H1 (cell line): ENCODE measurements around the gene CAPZB. TPM values are rescaled to one million over a fixed set of nuclear protein-coding genes. Genes with fewer than 3 reads are reported as not detected.

Experiments used
- CEBPB ChIP-seq: IDR thresholded peaks from 2 replicates; pipeline ENCODE4 v1.6.1; 2012; ENCODE audit warnings: low read depth, low read length
- FOSL1 ChIP-seq: IDR thresholded peaks from 2 replicates; pipeline ENCODE4 v1.6.1; 2011; ENCODE audit warnings: mild to moderate bottlenecking, low read depth, low read length, moderate library complexity; ENCODE audit not compliant: insufficient read depth
- JUND ChIP-seq: IDR thresholded peaks from 2 replicates; pipeline ENCODE4 v1.6.1; 2011; ENCODE audit warnings: mild to moderate bottlenecking, improper control_type of control experiment, low read length
- SUZ12 ChIP-seq: fragments of 200-600 bp; sonication (generic); IDR thresholded peaks from 2 replicates; pipeline ENCODE4 v1.6.1; 2012; ENCODE audit warnings: mild to moderate bottlenecking, inconsistent platforms, low read length, moderate library complexity, mixed read lengths
- TEAD4 ChIP-seq: IDR thresholded peaks from 2 replicates; pipeline ENCODE4 v1.6.1; 2012; ENCODE audit warnings: low read depth, low read length, inconsistent platforms, mixed read lengths
- polyA plus RNA-seq, 7 experiments: library from polyadenylated mRNA; depleted of rRNA in 3 of 7; stranded (reverse) in 5 of 7; unstranded in 2 of 7; fragments of >200 nt in 5 of 7; fragments of 200-250 nt in 2 of 7; gene quantifications; 1 replicate in 5 of 7; 2 replicates in 1 of 7; 4 replicates in 1 of 7; pipeline versions ENCODE4 v1.2.1 to v1.2.3, GENCODE V29; 2011 to 2013; ENCODE audit warnings: missing spikeins in 2 of 7, mixed read lengths in 2 of 7
- total RNA-seq: library from RNA; stranded (reverse); fragmentation: NEBNext Ultra II Directional; extraction: Animal tissue kit (Norgen Biotek cat#: 25700); gene quantifications from 2 replicates; pipeline ENCODE4 v1.2.1, GENCODE V29; 2021

The CAPZB gene
- total and polyA plus RNA-seq, 2 of the 8 experiments (the other 6 are each of a cell fraction or from before 2014, with no cell fraction given) = 162 to 371 TPM

GRCh38 chr1:19465650-19466049 is 19.7 kb downstream of the CAPZB start (continued):
- TF ChIP-seq JUND = no peak
- no peak for TF ChIP-seq SUZ12
- TF ChIP-seq FOSL1 = no peak
- no peak for TF ChIP-seq CEBPB
- TF ChIP-seq TEAD4 = no peak
